Articular chondrocyte of knee joint (primary cell): ENCODE results near the gene PGLYRP1. TPM values are rescaled to one million over a fixed set of nuclear protein-coding genes. Genes with fewer than 3 reads are reported as not detected.
A peak's percentile ranks its signal among the peaks of the same experiment; 100 is the strongest.

Experiments used
- small RNA-seq: library from RNA; depleted of rRNA; stranded (forward); fragments of <200 nt; gene quantifications from one replicate; pipeline ENCODE3, GENCODE V24; 2012
- total RNA-seq: library from RNA; depleted of rRNA; stranded (reverse); fragments of >200 nt; gene quantifications from 2 replicates; pipeline ENCODE4 v1.2.3, GENCODE V29; 2012

The PGLYRP1 gene, protein sequence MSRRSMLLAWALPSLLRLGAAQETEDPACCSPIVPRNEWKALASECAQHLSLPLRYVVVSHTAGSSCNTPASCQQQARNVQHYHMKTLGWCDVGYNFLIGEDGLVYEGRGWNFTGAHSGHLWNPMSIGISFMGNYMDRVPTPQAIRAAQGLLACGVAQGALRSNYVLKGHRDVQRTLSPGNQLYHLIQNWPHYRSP
- total RNA-seq, result not detected in 2 replicates

DNA sequence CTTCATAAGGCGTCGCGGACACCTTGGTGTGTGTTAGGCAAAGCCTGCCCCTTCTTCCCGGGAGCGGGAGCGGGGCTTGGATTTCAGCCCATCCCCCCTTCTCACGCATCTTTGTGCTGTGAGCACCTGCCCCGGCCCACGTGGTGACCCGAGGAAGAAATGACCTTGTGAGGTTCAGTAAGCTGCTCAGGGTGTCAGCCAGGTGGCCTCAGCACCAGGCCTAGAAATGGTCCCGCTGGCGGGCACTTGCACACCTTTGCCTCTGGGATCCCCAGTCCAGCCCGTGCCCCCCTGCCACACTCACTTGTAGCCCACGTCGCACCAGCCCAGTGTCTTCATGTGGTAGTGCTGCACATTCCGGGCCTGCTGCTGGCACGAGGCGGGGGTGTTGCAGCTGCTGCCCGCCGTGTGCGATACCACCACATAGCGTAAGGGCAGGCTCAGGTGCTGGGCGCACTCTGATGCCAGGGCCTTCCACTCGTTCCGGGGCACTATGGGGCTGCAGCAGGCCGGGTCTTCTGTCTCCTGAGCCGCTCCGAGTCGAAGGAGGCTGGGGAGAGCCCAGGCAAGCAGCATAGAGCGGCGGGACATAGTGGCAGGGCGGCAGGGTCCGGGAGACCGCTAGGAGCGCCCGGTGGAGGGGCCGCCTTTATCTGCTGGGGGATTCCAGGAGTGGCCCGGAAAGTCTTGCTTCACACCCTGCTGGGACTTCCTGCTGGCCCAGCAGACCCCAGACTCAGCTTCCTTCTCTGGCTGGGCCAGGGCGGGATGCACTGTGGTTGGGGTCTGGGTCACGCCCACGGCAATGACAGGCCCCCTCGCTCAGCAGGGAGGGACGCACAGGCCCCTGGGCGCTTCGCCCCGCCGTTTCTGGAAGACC is at the start of gene PGLYRP1:
Gene PGLYRP1, minus strand, starts transcription at position 623 of the 880 bp plus-strand sequence. Its CDS starts 32 bp downstream, at position 591.

DNA sequence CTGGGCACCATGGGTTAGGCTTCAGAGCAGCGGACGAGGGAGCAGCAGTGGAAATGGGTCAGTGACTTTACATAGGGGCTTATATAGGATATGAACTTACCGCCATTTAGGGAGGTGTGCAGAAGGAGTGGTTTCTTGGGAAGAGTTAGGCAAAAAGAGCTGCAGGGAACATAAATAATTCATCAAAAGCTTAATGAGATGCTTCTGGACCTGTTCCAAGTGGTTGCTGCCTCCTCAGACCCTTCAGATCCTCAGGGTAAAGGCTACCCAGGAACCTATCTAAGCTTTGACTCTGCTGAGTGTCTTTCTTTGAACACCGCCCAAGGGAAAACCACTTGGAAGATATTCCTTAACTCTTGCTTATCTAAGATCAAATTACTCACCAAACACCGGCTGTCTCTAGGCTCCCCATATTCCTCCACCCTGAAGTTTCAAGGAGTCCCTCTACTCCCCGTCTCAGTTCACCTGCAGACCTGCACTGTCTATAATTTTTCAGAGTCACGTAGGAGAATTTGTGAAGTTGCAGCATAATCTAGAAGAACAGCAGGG is 18.2 kb upstream of the PGLYRP1 start, which contains the start of gene IGFL4:
Gene IGFL4, minus strand, starts transcription at position 51 of the 549 bp plus-strand sequence. Its CDS starts 40 bp downstream, at position 11.

DNA sequence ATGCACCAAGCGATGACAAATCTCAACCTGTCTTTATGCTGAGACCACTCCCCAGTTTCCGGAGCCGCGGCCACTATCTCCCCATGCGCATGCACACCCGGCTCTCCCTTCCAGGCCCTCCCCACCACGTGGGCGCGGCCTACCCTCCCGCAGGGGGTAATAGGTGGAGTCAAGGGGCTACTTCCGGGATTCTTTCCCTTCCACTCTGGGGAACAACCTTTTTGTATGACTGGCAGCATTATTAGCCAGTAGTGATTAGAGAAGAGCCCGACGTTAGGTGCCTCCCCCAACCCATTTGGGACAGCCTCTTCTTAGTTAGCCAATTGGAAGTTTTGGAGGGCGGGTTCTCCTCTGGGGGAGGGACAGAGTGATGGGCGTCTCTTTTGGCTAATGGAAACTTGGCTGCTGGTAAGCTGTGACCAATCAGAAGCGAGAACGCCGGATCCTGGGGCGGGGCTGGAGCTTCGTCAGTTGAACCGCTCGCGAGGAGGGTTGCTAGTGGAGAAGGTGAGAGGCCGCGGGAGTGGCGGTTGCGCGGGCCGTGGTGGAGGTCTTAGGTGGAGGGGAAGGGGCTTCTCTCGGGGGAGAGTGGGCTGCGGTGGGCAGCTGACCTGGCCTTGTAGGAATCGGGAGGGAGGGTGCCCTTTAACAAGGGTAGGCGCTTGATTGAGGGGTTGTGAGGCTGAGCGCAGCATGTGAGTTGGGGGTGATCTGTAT is 27.7 kb downstream of the PGLYRP1 start, which contains the start of gene CCDC61:
Gene CCDC61, plus strand, starts transcription at position 470 of the 717 bp plus-strand sequence. CDS start 7,552 bp downstream, outside the sequence.

DNA sequence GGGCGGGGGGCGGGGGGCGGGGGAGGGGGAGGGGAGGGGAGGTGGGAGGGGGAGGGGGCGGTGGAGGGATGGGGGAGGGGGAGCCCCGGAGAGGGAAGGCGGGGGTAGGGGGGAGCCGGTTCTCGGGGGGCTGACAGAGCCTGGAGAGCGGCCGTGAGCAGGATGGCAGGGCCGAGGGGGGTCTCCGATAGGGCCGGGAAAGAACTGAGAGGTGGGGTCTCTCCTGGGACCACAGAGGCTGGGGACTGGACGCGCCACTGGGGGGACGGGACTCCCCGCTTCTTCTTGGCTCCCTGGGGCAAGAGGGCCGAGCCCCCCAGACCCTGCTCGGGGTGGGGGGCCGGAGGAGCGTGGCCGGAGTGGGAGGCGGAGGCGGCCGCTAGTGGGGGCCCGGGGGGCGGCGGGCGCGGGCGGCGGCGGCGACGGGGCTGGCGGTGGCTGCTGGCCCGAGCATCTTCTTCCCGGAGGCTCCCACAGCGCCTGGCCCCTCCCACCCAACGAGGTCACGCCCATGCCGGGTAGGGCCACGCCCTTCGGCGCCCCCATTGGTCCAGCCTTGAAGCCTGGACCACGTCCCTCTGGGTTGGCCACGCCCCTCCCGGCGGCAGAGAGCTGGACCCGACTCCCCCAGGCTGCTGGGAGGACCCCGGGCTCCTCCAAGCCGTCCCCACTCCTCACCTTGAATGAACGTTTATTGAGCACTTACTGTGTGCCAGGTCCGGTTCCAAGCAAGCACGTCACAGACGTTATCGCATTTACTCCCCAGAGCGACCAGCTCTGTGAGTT is 49.1 kb downstream of the PGLYRP1 start, which contains the start of gene NOVA2:
Gene NOVA2, minus strand, starts transcription at position 313 of the 786 bp plus-strand sequence. CDS start 514 bp downstream, outside the sequence.

Small RNAs within 50 kb of the gene (small RNA-seq; reads per million reads assigned to genes)
- gene MIR769, result 13.5 reads per million, percentile 95 among the genes with 10 or more reads in this experiment

Other genes starting within 250 kb of the PGLYRP1 start
- gene DMPK, start 240.6 kb downstream of the PGLYRP1 start, total RNA-seq, result 28.2 and 37.0 TPM in 2 replicates
- 27.3 and 39.2 TPM in 2 replicates for gene DMWD, start 230.2 kb downstream of the PGLYRP1 start, total RNA-seq
- 0.11 and 0.13 TPM in 2 replicates for gene RSPH6A, start 207.7 kb downstream of the PGLYRP1 start, total RNA-seq
- 29.3 and 30.3 TPM in 2 replicates for gene SYMPK, start 159.9 kb downstream of the PGLYRP1 start, total RNA-seq
- under 0.01 TPM in 1 of 2 replicates, not detected in the other for gene FOXA3, start 158.7 kb downstream of the PGLYRP1 start, total RNA-seq
- gene IRF2BP1, start 136.9 kb downstream of the PGLYRP1 start, total RNA-seq, result 21.6 and 22.7 TPM in 2 replicates
- 1.3 and 1.8 TPM in 2 replicates for gene MYPOP, start 120.4 kb downstream of the PGLYRP1 start, total RNA-seq
- gene NANOS2, start 108.3 kb downstream of the PGLYRP1 start, total RNA-seq, result not detected in 2 replicates
- gene NOVA2, start 49.2 kb downstream of the PGLYRP1 start, total RNA-seq, result under 0.01 TPM in 2 replicates
- 3.9 and 4.3 TPM in 2 replicates for gene CCDC61, start 27.6 kb downstream of the PGLYRP1 start, total RNA-seq
- not detected in 2 replicates for gene IGFL4, start 17.9 kb upstream of the PGLYRP1 start, total RNA-seq
- gene IGFL3, start 101.6 kb upstream of the PGLYRP1 start, total RNA-seq, result not detected in 2 replicates
- gene IGFL2, start 125.2 kb upstream of the PGLYRP1 start, total RNA-seq, result 0.11 TPM in 1 of 2 replicates, not detected in the other
- not detected in 2 replicates for gene IGFL1, start 206.7 kb upstream of the PGLYRP1 start, total RNA-seq